Stimulated activated CD8-positive, alpha-beta memory T cell treated with anti-CD3 and anti-CD28 coated beads, Interleukin-7, amount 100 ng/mL, for 4 hours (primary cell): ENCODE data around the gene ENKD1.
A peak's percentile ranks its signal among the peaks of the same experiment; 100 is the strongest.

ENCODE experiments used
- DNase-seq, 2 donors: peaks; one replicate each; pipeline ENCODE4 v3.0.0-alpha.2; 2020; ENCODE audit warnings: low read depth in 2 of 2

The ENKD1 gene

DNA sequence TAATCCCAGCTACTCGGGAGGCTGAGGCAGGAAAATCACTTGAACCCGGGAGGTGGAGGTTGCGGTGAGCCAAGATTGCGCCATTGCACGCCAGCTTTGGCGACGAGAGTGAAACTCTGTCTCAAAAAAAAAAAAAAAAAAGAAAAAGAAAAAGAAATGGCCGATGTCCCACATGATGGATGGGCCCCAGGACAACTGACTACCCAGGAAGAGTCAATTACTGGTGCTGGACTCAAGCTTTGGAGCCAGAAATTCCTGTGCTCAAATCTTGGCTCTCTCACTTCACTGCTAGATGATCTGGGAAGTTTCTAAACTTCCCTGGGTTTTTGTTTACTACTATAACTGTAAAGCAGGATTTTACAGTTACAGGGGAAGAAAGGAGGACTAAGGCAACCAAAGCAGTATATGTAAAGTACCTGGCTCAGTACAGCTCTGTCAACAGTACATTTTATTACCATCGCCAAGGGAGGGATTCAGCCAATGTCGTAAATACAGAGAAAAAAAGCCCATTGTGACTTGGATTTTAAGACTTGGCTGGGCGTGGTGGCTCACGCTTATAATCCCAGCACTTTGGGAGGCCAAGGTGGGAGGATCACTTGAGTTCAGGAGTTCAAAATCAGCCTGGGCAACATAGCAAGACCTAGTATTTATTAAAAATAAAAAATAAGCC, 11.9 kb upstream of the ENKD1 start:
- no peak for DNase-seq

DNA sequence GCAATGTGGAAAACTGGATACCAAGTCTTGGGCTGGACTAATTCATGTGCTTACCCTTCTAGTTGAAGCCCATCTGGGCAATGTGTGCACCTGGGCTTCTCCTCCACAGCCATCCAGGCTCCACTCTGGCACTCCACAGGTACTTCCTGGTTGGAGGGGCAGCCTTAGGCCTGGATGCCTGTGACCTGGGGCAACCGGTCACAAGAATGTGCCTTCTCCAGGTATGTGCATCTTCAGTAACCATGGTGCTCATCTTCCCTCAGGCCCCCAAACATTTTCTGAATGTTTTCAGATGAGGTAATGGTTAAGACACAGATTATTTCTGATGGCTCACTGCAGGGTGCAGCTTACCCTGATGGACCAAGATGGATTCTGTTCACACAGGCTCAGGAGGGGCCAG, 11.2 kb upstream of the ENKD1 start:
- no peak for DNase-seq

DNA sequence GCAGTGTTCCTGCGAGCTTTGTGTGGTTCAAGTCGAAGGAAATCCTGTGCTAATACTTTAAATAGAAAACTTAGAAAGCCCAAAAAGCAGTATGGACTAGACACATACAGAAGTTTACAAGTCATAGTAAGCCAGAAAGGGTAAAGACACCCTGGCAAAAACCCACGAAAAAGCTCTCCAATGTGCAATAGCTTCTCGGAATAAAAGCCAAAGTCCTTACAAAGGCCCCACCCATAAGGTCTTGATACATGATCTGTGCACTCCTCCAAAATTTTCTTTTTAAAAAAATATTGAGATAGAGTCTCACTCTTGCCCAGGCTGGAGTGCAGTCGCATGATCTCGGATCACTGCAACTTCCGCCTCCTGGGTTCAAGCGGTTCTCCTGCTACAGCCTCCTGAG, 10.4 kb upstream of the ENKD1 start:
- DNase-seq, result no peak

DNA sequence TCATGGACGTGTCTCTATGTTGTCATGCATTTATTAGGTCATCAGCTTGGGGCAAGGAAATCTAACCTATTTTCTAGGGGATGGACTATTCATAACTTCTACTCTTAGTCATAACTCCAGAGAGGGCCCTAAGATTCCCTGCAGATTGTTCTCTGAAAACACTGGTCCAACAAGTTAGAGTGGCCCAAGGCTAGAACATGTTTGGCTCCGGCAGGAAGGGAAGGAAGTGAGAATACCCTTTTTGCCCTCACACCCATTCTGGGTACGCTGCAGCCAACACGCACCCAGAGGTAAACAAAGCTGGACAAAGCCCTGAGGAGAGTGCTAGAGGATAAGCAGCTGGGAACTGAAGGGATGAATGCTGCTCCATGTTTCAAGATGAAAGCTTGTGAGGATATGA, 10.0 kb upstream of the ENKD1 start:
- DNase-seq, result no peak

DNA sequence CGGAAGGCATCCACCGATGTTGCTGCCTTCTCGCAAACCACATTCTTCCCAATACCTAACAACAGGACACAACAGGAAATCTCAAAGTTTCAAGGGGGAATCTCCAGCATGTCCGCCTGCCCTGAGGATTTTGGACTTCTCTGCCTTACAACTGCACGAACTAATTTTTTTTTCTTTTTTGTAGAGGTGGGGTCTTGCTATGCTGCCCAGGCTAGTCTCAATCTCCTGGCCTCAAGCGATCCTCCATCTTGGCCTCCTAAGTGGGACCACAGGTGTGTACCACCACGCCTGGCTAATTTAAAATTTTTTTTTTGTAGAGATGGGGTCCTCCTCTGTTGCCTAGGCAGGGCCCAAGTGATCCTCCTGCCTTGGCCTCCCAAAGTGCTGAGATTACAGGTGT, 9.4 kb upstream of the ENKD1 start:
- DNase-seq, result no peak

DNA sequence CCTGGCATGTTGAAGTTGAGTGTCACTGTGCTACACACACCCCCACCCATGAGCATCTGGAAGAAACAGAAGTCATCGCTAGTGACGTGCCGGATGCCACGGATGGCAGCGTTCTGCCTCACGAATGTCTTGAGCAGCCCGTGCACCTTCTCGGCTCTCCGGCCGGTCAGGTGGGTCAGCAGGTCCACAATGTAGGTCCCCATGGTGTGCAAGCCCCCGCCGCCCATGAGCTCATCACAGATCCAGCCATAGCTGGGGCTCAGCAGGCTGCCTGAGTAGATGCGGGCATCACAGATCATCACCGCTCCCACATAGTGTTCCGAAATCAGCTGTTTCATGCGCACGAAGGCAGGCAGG, 9.0 kb upstream of the ENKD1 start:
- no peak for DNase-seq

DNA sequence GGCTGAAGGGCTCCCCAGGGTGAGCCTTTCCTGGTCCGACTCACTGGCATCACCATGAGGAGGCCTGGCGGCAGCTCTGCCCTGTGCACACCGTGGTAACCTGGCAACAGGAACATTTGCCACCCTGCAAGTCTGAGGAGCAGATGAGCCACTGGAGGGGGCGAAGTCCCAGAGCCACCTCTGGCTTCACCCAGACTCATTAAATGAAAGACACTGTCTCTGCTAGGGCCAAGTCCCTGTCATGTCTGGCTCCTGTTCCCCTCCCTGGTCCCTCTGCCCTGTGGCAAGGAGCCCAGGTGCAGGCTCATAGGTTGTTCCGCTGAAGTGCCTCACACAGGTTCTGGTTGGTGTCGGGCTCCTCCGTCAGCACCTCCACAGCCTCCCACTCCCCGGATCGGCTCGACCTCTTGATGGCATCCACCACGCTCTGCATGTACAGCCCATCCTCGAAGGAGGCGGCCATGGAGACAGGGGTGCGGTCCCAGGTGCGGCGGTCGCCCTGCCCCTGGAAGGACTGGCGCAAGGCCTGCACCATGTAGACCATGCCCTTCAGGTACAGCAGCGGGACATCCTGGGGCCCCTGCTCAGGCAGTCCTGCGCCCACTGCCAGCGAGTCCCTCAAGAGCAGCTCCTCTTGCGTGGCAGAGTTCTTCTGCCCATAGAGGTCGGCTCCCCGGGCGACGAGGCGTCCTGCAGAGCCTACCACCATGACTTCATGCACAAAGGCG, 8.5 kb upstream of the ENKD1 start:
- no peak for DNase-seq

DNA sequence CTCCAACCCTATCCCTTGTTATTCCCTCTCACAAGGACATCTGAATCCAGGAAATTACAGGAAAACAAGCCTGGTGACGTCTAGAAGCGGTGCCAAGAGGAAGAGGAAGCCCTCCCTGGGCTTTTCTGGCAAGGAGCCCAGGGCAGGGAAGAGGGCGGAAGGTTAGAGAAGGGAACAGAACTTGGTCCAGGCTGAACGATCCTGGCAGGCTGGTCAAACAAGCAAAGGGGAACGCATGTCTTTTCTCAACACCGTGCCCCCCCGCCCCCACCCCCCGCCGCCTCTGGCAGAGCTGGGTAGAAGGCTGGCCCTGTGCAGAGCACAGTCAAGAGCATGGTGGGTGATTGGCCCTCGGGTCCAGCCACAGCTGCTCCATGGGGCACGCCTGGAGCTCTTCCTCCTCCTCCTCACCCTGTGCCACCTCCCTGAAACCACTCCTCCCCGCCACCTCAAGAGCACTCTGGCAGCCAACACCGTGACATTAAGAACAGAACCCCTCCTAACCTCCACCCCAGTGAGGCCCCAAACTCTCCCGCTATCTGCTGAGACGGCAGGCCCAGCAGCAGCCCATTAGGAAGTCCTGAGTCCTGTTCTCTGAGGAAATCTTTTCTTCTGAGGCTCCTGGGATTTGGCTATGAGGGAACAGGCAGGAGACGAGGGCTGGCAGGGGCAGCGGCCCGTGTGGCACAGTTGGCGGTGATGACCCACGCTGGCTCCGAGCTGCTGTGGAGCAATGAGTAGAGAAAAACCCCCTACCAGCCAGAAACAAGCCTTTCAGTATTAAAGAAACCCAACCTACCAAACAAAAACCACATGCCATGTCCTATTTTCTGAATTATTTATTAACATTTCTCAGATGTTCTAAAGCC, 7.4 kb upstream of the ENKD1 start:
- no peak for DNase-seq

DNA sequence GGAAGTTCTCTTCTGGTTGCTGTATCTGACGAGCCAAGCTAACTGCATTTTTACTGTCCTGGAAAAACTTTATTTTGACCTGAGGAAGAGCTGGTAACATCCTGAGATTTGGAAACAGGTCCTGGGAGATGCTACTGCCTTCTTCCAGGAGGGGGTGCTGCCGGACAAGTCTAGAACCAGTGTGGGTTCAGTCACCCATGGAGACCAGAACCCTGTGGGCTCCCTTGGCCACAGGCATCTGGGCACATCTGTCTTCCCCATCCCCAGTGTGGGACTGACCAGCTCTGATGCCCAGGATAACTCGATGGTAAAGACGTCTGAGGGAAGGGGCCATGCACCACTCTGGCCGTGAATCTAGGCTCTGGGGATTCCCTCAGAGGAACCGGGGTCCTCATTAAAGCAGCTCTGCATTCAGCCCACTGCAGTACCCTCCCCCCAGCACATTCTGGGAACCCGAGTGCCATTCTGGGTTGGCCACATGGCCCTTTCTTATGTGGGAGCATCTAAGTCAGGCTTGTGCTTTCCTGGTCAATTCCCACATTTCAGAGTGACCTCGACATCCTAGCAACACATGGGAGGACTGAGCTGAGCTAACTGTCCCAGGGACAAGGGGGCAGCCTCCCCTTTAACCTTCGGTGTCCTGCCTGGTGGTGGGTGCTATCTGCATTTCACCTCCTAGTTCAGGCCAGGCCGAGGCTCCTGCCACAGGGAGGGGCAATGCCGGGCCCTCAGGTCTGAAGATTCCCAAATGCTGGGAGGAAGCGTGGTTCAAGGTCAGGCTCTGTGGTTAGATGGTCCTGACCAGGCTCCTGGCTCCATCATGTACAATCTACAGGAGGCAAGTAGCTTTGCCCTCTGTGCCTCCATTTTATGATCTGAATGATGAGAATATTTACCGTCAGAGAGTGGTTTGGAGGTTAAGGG, 6.5 kb upstream of the ENKD1 start:
- DNase-seq, result no peak

DNA sequence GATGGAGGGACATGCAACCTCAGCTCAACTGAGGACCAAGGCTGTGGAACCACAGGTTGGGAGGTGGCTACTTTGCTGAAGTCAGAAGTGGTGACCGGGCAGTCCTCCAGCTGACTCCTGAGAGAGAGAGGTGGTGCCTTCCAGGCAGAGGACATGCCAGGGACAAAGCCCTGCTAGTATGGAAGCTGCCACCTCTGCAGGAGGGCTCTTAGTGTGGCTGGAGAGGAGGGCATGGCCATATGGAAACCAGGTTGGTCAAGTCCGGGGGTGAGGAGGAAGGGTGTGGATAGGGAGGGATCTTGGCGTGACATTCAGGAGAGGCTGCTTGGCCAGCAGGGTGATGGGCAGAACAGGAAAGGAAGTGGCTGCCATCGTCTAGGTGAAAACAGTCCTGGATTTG, 5.8 kb upstream of the ENKD1 start:
- no peak for DNase-seq

DNA sequence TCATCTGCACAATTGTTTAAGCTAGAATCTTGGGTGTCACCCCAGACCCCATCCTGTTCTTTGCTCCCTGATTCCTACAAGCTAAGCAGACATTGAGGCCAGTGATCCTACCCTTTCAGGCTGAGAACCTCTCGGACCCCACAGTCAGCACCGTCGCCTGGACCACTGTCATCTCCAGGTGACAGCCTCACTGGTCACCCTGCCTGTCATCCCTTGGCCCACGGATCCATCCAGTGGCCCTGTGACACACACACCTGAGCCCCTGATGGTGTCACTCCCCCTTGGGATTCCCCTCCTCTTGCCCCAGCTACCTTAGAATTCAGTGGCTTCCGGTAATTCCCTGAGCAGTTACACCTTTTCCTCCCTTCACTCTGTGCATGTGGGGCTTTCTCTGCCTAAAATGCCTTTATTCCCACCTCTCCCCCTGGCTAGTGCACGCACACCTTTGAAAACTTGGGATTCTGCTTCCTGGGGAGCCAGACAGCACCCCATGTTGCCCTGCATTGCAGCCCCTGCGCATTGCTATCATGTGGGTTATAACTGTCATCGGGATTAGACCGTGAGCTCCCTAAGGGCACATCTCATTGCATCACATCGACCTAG, 3.0 kb upstream of the ENKD1 start:
- no peak for DNase-seq

DNA sequence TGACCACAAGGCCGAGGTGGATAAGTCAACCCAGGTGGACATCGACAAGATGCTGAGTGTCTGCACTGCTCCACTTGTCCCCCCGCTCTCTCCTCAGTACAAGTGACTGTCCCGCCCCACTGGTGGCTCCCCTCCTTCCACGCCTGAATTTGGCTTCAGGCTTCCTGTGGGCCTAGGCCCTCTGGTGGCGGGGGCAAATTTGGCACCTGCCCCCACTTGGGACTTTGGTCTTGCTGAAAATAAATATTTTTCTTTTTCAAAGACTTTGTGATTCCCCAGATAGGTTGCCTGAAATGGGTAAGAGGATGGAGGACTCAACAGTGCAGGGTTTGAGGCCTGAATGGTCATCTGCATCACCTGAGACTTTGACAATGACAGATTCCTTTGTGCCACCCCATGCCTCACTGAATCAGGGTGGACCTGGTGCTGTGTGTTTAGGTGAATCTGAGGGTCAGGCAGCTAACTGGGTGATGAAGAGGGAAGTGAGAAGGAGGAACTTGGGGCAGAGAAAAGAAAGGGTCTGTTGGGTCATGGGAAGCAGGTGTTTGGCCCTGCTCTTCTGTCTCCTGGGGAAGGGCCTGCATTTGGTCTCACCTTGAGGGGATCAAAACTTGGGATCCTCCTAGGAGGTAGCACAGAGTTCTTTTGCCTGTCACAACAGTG, 2.1 kb upstream of the ENKD1 start:
- DNase-seq, result no peak

DNA sequence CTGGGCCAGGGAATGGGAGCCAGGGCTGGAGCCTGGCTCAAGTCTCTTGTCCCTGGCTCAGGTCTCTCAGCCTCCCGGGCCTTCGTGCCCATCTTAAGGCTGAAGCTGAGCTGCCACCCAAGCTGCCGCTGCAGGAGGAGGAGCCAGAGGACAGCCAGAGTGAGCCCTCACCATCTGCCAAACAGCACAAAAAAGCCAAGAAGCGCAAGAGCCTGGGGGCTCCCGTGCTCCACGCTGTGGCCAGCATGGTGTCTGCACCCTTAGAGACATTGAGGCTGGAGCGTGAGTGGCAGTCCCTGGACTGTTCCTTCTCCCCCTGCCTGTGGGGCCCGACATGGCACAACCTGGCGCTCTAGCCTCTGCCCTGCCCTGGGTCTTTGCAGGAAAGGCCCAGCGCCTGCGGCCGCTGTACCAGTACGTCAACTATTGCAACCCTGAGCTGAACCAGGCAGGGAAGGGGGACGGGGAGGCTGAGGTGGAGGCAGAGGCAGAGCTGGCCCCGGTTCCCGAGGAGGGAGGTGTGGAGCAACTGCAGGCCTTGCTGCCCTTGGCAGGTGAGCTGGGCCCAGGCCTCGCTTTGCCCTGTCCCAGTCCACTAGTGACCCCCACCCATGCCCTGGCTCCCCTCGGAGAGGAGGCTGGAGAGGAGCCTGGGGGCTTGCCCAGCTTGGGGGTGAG, 1.4 kb upstream of the ENKD1 start:
- DNase-seq, result peak; percentile 62 to 66

DNA sequence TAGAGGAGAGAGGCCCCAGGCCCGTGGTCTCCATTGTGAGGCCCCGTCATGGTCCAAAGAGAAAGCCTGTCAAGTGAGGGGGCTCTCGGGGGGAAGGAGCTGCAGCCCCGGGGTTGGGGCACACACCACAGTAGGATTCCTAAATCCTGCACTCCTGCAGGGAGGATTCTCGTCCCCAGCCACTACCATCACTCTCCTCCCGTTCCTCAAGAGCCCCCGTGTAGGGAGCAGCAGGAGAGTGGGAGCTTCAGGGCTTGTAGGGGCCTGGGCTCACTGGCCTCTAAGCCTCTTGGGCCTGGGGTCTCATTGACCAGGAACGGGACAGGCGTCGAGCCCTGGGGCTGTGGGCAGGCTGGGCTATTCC, 885 bp upstream of the ENKD1 start:
- no peak for DNase-seq

DNA sequence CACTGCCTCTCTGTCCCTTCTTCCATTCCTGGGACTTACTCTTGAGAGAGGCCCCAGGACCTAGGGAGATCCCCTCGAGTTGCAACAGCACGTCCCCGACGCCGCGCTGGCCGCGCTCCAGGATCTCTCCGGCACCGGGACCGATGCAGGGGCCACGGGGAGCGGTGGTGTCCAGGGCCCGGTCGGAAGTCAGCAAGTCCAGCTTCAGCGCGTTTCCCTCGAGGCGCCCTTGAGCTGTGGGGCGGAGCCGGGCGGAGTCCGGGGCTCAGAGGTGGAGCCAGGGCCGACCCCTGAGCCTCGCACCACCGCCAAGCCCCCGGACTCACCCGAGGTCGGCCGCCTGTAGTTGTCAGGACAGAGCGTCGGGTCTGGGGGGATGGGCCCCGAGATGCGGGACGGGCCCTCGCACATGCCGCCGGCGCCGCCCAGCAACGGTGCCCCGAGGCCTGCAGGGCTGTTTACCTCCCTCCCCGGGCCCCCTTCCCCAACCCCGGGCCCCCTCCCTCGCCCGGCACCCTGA, 458 bp downstream of the ENKD1 start:
- DNase-seq, result no peak

DNA sequence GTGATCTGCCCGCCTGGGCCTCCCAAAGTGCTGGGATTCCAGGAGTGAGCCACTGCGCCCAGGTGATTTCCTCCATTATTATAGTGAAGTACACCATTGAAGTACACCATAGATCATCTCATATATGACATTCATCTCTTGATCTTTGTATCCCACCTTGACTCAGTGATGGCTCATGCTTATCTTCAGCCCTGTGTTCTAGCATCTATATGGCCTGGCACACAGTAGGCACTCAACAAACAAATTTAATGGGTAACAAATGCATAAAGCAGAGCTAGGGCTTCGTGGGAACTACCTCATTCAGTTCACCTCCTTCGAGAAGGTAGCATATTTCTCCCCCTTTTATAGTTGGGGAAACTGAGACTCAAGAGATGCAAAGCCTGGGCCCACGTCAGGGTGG, 952 bp downstream of the ENKD1 start:
- no peak for DNase-seq

DNA sequence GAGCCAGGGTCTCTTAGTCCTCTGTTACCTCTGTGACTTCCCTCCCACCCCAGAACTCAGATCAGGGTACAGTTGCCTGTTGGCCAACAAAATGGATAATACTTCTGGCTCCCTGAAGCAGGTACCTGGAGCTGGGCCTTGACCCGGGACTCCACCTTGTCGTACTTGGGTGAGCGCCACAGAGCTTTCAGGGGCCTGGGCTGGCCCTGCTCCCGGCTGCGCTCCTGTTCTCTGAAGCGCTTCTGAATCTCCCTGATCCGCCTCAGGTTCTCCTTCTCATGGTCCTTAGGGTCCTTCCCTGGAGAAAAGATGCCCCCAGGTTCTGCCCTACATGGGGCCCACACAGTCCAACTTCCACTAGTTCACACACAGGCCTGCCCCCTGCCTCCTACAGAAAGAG, 1.7 kb downstream of the ENKD1 start:
- no peak for DNase-seq

DNA sequence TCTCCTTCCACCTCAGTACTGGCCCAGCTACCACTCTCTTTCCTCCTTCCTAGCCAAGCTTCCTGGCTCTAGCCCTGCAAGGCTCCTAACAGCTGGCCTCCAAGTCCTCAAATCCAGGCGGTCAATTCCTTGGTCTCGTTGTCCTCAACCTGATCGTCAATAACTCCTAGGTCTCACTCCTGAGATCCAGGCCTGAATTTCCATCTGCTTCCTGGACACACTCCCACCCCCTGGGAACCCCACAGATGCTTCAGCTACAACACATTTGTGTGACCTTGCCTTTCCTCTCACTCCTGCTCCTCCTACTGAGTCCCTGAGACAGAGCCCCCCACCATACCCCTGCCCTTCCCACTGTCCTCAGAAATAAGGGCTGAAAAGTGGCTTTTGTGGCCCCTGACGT, 2.3 kb downstream of the ENKD1 start:
- no peak for DNase-seq

DNA sequence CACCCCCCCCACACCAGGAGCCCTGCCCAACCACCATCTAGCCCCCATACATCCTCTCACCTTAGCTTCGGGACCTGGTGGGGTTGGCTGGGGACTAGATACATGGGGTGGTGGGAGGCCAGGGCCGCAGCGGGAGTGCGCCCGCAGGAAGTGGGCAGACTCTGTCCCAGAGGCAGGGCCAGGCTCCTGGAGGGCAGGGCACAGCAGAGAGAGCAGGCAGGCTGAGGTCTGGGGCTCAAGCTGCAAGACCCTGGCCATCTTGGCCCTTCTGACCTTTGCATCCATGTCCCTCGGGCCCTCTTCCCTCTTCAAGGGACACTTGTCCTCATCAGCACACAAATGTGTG, 2.7 kb downstream of the ENKD1 start:
- no peak for DNase-seq

DNA sequence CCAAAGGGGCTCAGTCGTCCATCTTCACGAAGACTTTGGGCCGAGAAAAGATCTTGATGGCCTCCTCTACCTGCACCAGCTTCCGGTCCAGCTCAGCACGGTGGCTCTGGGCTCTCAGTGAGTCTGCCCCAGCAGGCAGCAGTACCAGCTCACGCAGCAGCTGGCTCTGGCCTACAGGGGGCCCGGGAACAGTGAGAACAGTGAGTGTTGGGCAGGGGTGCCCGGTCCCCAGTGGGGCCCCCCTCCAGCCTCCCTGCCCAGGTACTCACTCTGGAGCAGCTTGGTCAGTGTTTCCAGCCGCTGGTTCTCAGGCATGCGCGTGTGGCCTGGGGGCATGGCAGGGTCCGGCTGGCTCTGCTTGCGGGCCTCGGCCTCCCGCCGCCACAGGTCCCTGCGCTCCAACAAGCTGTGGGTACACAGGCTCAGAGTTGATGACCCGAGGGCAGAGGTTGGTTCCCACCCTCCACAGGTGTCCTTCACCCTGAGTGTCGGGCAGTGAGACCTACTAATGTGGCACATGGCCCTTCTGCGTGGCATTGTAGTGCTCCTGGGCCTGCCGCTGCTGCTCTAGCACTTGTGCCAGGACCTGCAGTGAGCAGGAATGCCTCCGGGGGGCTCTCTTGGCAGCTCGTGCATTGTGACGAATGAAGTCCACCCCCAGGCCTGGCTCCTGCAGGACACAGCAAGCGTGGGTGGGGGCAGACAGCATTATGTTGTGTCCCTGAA, 3.2 kb downstream of the ENKD1 start:
- no peak for DNase-seq
